Endometrium (tissue), 2 donors: ENCODE measurements around the gene SRGAP2.
"Not testable (repeated sequence)": the region's sequence is repeated elsewhere in the genome, so short reads cannot be mapped to it uniquely, and the experiment has no call there.

Experiments
- FAIRE-seq: peaks from 2 replicates; lab custom pipeline; 2012; peaks lifted over from hg19 to GRCh38; lab: Jason Lieb, UNC
- donor health status: control.
- donor health status: control.

The SRGAP2 gene

GRCh38 chr1:206205569-206205968 is 2.2 kb downstream of the SRGAP2 start:
- FAIRE-seq: not testable (repeated sequence)

GRCh38 chr1:206210802-206211201 is 7.5 kb downstream of the SRGAP2 start:
- not testable (repeated sequence) for FAIRE-seq

DNA sequence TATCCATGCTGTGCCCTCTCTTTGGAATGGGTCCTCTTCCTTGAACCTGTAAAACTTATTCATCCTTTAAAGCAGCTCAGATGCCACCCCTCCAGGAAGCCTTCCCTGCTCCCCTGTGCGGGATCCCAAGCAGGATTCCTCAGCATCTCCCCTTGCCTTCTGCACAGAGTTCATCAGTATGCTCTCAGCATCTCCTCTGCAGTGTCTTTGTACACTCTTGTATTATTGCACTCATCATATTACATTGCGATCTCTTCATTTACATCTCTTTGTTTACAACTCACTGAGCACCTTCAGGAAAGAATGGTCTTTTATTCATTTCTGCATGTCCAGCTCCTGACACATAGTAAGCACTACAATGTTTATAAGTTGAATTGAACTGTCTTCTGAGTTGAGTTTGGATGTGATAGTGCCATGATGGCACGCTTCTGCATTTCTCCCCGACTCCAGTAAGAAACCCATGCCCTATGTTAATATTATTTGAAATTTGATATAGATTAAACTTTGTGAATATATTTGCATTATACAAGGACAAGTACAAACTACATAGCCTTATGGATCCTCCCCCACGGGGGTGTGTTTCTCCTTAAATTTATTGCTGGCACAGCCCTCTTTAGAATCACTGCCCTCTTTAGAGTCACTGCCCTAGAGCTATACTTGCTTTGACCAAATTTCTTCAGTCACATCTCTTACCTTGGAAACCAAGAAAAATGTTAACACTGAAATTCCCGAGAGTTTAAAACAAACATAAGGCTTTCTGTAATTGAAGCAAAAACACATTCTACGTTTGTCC is 12.5 kb downstream of the SRGAP2 start:
- FAIRE-seq: not testable (repeated sequence)

GRCh38 chr1:206218285-206218684 is 14.9 kb downstream of the SRGAP2 start:
- FAIRE-seq: not testable (repeated sequence)

- not testable (repeated sequence) for FAIRE-seq
These were observed 15.4 kb downstream of the SRGAP2 start for GRCh38 chr1:206218765-206219164.

GRCh38 chr1:206219514-206220331 is 16.4 kb downstream of the SRGAP2 start:
- FAIRE-seq: not testable (repeated sequence)

DNA sequence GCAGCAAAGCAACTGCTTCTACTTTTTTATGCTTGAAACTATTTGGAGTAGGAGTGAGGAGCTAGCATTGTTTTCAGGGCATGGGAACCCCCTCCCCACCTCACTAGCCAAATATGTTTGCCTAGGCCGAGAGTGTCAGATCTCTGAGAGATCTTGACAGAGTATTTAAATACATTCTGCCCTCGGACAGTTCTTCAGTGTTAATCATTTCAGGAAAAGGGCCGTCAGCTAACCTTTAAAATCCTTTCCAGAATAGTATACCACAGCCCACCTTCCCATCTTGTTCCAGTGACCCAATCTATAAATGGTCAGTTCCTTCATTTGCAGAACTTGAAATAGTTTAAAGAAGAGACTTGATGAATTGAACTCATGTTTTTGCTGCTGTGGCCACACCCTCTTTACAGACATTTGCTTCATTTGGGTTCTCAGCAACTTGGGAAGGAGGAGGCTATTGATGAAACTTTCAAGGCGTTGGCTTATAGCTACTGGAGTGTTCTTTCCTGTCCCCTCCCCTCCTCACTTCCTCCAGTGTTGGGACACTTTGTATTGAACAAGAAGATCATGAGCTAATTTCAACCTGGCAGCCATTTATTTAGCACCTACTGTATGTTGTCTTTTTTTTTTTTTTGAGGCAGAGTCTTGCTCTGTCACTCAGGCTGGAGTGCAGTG is 17.1 kb downstream of the SRGAP2 start:
- not testable (repeated sequence) for FAIRE-seq

GRCh38 chr1:206221585-206221984 is 18.2 kb downstream of the SRGAP2 start:
- FAIRE-seq: not testable (repeated sequence)

- not testable (repeated sequence) for FAIRE-seq
These were observed 20.9 kb downstream of the SRGAP2 start for GRCh38 chr1:206224190-206224776.

DNA sequence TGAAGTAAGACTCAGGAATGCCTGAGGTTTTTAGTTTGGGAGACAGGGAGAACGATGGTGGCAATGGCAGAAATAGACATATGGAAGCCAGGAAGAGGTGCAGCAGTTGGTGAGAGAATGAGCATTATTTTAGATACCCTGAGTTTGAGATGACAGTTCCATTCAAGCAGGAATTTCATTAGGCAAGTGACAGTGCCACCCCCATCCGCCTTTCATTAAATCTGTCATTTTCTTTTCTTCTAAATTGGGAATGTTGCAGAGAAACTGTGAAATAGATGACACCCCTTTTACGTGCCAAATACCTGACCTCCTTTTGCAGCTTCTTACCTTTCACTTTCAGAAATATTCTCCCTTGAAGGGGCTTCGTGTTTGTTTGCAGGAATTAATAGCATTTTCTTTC is 22.0 kb downstream of the SRGAP2 start:
- FAIRE-seq: not testable (repeated sequence)

DNA sequence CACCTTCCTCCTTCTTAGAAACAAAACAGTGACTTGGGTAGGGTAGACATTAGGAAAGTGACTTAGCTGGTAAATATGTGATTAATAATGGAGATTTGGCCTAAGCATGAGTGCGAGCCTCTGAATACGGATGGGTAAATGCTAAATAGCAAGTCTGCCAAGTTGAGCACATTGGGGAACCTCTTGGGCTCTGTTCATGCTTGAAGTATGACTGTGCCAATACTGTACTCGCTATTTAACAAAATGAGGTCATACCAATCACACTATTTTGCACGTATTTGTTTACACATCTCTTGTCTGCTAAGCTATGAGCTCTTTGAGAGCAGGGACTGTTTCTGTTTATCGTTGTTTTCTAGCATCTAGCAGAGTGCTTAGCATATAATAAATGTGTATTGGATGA is 23.5 kb downstream of the SRGAP2 start:
- FAIRE-seq: not testable (repeated sequence)

DNA sequence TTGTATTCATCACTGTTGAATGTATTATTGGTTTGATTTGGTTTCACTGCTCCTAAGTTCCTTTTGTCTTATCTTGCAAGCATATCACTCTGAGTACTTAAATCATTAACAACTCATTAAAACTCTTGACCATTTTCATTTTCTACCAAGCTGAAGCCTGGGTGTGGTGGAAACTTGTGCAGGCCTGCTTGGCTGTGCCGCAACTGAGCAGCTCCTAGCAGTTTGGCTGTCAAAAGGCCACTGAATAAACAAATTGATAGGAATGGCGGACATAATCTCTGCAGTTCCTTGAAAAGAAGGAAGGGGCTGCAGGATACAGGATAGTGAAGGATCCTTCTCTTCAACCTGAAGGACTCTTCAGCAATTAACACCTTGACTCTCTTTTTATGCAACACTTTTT is 25.9 kb downstream of the SRGAP2 start:
- not testable (repeated sequence) for FAIRE-seq

GRCh38 chr1:206231989-206232388 is 28.6 kb downstream of the SRGAP2 start:
- FAIRE-seq: not testable (repeated sequence)

DNA sequence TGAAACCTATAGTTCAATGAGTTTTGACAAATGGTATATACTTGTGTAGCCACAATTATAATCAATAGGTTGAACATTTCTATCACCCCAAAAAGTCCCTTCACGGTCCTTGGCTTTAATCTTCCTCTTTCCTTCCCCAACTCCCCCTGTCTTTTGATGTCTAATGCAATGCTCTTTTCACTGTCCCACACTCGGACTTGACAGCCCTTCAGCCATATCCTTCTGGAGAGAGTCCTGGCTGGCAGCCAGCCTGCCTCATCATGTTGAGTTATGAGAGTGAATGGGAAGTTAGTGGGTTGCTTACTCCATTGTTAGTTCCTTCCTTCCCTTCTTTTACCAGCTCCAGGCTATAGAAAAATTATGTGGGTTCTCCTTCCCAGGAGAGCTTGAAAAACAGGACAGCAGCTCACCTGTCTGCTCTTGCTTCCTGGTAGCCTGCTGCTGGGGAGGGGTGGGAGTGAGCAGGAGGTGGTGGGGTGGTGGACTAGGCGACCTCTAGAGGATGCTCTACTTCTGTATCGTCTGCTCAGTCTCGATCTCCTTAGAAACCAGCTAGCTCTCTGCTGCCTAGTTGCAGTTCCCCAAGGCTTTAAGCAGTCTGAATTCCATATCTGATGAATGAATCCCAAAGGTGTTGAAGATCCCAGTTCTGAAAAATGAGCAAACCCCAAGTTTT is 29.8 kb downstream of the SRGAP2 start:
- not testable (repeated sequence) for FAIRE-seq

- FAIRE-seq: not testable (repeated sequence)
These were observed 31.0 kb downstream of the SRGAP2 start for GRCh38 chr1:206234189-206234916.

DNA sequence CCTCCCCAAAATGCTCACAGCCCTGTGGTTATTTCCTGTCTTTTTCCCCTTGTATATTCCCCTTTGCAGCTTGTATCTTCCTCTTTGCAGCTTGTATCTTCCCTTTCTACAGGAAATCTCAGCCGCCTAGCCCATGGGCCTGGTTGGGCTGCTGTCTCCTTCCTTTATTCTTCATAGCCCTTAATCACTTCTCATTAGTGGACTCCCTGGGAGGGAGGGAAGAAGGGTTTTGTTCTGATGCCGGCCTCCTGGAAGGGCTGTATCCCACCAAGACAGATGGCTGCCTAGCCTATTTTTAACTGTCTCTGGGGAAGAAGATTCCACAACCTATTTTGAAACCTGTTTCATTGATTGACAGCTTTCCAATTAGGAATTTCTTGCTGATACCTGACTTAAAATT is 31.8 kb downstream of the SRGAP2 start:
- FAIRE-seq: not testable (repeated sequence)

GRCh38 chr1:206240288-206240687 is 36.9 kb downstream of the SRGAP2 start:
- FAIRE-seq: not testable (repeated sequence)

DNA sequence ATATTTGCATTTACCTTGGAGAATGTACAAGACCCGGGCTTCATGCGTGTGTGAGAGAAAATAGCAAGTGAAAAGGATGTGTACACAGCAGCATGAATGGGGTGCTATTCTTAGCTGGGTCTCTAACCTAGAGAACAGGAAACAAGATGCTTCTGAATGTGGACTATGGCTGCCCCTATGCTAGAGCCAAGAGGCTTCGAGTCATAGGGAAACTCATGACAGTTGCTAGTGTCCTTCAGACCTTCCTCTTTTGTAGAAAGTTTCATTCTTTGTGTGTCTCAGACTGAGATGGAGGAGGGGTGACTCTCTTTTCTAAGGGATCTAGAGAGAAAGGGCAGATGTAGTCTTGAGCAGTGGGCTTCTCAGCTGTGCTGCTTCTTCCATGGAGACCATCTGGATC is 40.0 kb downstream of the SRGAP2 start:
- not testable (repeated sequence) for FAIRE-seq

DNA sequence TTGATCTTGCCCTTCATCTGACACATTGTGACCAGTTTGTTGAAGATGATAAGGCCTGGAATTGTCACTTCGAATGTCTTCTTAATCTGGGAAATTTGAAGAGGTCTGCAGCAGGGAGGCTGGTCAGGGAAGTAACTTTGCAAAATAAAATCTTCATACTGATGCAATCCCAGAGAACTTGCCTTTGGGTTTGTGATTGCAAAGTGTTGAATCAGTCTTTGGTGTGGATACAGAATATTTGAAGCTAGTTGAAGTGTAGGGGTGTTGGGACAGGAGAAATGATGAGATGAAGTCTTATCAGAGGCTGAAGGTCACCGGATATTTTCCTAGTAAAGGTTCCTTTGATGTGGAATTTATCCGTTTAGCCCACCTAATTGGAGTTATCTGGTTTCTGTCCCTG is 42.1 kb downstream of the SRGAP2 start:
- not testable (repeated sequence) for FAIRE-seq

- FAIRE-seq: not testable (repeated sequence)
These were observed 43.0 kb downstream of the SRGAP2 start for GRCh38 chr1:206246129-206246886.
